ENCODE measurements around the gene NR6A1.

DNA sequence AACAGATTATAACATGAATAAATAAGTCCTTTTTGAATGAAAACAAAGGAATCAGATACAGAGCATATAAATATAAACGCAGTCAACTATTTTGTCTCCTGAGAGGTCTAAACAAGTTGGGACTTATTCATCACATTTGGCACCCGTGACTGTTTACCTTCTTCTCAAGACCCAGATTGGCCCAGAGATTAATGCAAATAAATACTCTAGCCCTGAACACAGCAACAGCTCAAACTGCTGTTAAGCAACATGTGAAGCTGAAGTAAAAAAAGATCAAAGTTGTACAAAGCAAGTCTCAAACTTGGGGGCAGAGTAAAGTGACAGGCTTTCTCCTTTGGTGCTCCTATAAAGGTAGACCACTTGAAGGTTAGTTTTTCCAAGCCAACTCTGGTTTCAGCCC lies 168.9 kb downstream of the NR6A1 start:
- TF ChIP-seq EZH2 (IDR thresholded peaks at IDR 0.05) = no peak
- TF ChIP-seq, protein P1, sequence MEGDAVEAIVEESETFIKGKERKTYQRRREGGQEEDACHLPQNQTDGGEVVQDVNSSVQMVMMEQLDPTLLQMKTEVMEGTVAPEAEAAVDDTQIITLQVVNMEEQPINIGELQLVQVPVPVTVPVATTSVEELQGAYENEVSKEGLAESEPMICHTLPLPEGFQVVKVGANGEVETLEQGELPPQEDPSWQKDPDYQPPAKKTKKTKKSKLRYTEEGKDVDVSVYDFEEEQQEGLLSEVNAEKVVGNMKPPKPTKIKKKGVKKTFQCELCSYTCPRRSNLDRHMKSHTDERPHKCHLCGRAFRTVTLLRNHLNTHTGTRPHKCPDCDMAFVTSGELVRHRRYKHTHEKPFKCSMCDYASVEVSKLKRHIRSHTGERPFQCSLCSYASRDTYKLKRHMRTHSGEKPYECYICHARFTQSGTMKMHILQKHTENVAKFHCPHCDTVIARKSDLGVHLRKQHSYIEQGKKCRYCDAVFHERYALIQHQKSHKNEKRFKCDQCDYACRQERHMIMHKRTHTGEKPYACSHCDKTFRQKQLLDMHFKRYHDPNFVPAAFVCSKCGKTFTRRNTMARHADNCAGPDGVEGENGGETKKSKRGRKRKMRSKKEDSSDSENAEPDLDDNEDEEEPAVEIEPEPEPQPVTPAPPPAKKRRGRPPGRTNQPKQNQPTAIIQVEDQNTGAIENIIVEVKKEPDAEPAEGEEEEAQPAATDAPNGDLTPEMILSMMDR (IDR thresholded peaks at IDR 0.05) = no peak
- no peak for TF ChIP-seq EZH2phosphoT487 (IDR thresholded peaks at IDR 0.05)

Data from neural progenitor cell (in vitro differentiated cells).